Bone marrow (tissue), 2 donors: Measurements from ENCODE around the gene BRSK1.
"Not testable (repeated sequence)": the region's sequence is repeated elsewhere in the genome, so short reads cannot be mapped to it uniquely, and the experiment has no call there.

Experiments
- DNase-seq, 2 donors: peaks; one replicate each; lab custom pipeline; 2025; lab: John Stamatoyannopoulos, UW

Gene BRSK1

DNA sequence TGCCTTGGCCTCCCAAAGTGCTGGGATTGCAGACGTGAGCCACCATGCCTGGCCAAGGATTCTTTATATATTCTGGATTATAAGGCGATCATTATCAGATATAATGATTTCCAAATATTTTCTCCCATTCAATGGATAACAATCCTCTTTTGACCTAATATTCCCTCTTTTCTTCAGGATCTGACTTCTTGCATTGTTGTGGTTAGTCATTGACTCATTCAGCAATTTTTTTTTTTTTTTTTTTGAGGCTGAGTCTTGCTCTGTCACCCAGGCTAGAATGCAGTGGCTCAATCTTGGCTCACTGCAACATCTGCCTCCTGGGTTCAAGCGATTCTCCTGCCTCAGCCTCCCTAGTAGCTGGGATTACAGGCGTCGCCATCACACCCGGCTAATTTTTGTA, 46.0 kb downstream of the BRSK1 start:
- DNase-seq = not testable (repeated sequence)

DNA sequence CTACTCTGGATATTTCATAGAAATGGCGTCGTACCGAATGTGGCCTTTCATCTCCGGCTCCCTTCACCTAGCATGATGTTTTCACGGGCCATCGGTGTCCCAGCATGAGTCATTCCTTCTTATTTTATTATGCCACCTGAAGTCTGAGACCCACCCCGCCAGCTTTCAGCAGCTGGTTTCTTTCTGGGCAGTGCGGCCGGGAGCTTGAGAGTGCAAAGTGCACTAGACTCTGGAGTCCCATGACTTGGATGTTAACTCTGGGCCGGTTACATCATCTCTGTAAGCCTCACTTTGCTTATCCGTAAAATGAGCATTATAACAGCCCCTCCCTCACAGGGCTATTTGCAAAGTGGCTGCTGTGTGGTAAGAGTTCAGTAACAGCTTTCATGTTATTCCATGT, 50.1 kb downstream of the BRSK1 start:
- DNase-seq = no peak

DNA sequence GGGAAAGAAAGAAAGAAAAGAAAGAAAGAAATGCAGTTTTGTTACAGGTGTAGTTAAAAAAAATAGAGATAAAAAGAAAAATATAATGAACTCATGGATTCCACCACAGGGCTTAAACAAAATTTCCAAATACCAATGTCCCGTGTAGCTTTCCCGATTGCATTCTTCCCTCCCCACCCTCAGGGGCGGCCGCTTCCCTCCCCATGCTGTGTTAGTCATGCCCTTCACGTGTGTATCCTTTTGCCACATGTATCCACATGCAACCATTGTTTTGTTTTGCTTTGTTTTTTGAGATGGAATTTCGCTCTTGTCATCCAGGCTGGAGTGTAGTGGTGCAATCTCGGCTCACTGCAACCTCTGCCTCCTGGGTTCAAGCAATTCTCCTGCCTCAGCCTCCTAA, 52.3 kb downstream of the BRSK1 start:
- no peak for DNase-seq

DNA sequence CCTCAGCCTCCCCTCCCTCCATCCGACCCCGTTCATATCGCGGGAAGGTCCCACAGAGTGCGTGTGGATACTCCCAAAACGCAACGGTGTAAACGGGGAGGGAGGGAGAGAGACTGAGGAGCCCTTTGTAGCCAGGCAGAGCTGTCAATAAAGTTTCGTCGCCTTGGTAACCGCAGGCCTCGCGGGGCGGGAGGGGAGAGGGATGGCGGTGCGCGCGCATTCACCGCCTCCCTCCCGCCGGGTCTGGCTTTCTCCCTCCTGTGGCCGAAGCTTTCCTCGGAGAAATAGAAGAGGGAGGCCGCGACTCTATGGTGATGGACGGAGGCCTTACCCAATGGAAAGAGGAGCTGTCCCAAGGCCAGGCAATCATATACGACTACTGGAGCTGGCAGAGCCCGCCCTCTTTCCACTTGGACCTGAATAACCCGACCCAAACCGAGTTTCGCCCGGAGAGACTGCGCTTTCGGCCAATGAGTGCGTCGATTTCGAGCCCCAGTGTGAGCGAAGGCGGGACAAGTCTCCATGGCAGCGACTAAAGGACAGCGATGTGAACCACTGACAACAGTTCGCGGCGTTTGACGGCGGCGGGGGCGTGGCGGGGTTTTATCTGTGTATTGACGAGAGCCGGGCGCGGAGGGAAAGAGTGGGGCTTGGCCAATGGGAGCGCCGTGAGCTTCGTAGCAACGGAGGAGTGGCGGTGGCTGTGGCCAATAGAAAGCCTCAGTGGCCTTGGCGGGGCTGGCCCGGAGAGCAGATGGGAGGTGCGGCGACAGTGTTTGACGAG, 55.5 kb downstream of the BRSK1 start, which contains the start of gene KMT5C:
TSS of gene KMT5C (plus strand) at position 772 of the 784 bp plus-strand sequence. CDS start 2,061 bp downstream, outside the sequence.
- DNase-seq = peak; percentile 97 to 99

DNA sequence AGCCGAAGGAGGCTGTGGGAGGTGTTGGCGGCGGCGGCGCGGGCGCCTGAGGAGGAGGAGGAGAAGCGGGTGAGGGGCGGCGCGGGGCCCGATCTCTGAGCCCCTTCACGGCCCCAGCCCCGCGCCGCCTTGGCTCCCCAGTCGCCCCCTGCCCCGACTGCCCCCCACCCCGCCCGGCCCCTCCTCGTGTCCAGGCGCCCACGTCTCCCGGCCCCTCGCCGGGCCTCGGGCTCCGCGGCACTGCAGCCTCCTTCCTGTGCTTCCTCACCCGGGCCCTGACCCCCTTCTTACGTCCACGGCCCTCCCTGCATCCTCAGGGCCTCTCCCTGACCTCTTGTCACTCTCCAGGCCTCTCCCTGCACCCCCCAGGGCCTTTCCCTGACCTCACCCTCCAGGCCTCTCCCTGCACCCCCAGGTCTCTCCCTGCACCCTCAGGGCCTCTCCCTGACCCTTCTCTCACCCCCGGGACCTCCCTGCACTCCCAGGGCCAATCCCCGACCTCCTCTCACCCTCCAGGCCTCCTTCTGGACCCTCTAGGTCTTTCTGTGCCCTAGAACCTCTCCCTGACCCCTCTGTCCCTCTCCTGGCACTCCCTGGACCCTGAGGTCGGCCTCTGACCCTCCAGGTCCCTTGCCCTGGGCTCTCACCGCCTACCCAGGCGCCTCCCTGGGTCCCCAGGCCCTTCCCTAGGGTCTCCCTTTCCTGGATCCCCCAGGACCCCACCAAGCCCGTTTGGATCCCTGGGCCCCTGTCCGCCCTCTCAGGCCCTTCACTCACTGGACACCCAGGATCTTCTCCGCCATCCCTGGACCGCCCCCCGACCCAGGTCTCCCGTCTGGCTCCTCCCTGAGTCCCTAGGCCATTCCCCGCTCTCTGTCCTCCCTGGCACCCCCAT, 56.3 kb downstream of the BRSK1 start:
- no peak for DNase-seq

DNA sequence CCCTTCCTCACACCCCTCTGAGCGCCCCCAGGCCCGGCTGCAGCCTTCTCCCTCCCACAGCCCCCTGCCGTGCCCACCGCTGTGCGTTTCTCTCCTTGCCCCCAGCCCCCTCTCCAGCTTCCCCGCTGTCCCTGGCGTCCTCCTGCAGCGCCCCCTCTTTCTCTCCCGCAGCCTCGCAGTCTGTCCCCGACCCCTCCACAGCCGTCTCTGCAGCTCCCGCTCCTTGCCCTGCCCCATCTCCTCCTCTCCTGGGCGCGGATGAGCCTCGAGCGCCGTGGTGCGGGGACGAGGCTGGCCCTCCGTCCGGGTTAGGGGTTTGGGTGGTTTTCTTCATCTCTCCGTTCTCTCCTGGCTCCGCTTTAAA, 57.0 kb downstream of the BRSK1 start:
- no peak for DNase-seq

DNA sequence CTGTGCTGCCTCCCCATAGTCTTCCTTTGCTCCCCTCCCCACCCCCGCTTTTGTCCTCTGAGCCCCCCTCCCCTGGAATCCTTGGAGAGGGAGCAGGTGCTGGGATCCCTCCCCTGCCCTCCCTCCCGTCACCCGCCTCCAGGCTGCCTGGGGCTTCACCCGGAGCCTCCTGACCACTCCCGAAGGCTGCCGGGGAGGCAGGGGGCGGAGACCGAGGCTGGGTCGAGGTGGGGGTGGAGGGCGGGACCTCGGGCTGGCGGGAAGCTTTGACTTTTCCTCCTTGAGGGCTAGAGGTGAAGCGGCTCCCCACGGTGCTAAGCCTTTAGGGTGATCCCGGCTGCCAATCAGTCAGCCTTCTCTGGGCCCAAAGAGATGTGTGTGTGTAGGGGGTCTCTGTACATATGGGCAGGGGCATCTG, 57.4 kb downstream of the BRSK1 start:
- DNase-seq = no peak

DNA sequence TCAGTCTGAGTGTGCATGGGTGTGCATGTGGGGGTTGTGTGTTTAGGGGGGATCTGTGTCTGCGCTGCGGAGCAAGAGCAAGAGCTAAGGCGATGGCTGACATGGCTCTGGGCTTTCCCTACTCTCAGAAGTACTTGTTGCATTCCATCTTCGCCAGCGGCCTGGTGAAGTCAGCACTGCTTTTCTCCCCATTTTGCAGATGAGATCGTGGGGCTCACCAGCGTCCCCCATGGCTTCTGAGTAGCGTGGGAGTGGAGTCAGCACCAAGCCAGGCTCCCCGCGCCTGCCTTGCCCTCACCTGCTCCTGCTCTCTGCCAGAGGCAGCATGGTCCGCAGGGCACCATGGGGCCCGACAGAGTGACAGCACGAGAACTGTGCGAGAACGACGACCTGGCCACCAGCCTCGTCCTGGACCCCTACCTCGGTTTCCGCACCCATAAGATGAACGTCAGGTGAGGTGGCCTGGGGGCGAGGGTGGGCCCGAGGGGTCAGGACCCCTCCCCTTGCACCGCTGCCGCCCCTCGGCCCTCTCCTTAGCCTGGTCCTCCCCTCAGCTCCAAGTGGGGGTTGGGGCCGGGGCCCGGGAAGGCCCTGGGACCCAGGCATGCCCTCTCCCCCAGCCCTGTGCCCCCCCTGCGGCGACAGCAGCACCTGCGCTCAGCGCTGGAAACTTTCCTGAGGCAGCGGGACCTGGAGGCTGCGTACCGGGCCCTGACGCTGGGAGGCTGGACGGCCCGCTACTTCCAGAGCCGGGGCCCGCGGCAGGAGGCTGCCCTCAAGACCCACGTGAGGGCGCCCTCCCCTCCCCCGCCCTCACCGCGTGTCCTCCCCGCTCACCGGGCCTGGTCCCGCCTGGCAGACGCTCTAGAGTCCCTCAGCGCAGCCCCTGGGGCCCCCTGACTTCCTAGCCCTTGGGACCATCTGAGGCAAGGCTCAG, 58.1 kb downstream of the BRSK1 start:
- no peak for DNase-seq

DNA sequence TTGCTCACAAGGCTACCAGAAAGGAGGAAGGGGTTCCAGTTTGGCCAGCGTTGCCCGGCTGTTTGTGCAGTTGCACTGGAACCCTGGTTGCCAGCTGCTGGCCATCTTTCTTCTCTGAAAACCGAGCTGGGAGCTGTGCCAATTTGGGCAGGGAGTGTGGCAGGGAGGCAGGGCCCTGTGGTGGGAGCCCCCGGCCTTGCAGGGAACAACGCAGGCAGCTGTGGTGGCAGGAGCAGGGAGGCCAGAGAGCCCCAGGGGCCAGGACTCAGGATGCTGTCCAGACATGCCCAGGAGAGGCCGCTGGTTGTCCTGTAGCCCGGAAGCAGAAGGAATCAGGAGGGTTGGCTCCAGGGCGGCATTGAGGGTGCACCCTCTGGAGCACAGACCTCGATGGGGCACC, 60.6 kb downstream of the BRSK1 start:
- DNase-seq = no peak

DNA sequence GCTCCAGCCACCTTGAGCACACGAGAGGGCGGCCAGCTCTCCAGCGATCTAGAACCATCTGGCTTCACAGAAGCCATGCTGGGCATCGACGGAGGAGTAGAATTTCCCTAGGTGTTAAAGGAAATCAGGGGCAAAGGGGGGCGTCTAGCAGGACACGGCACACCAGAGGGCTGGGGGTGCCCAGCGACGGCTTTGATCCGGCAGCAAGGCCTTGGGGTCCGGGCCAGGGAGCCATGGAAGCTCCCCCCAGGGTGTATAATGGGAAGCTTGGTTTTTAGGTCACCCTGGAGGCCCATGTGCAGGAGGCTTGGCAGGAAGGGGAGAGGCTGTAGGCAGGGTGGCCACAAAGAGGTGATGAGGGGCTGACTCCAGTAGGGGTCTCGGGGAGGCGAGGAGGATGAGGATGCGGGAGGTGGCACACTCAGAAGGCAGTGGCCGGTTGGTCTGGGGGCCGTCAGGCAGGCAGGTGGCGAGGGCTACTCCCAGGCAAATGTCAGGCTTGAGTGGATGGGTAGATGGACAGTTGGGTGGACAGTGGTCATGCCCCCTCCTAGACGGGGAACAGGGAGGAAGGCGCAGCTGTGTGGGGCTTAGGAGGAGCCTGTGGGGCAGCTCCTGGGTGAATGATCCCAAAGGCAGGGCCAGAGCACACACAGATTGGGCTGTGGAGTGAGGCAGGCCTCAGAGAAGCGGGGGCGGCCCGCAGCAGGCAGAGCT, 61.5 kb downstream of the BRSK1 start:
- no peak for DNase-seq

DNA sequence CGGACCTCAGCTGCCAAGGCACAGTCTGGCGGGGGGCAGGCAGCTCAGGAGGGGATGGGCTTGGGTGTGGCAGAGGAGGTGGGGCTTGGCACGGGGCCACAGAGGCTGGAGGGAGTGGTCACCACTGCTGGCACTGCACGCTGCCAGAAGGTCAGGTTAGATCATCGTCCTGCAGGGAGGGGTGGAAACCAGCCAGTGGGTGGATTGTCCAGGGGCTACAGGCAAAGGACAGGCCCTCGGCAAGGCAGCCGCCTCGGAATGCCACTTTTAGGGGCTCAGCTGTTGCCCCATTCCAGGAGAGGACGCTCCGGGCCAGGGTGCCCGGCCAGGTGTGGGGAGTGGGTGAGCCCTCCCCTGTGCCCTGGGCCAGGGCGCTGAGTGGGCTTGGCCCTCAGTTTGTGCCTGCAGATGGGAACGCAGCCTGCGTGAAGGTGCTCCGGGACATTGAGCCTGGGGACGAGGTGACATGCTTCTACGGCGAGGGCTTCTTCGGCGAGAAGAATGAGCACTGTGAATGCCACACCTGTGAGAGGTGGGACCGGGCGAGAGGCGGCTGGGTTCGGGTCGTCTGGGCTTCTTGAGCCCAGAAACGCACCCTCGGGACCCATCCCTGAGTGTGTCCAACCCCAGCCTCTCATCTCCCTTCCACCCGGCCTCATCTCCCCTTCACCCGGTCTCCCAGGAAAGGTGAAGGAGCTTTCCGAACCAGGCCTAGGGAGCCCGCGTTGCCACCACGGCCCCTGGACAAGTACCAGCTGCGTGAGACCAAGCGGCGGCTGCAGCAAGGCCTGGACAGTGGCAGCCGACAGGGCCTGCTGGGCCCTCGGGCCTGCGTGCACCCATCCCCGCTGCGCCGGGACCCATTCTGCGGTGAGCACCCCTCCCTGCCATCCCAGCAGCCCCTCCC, 62.3 kb downstream of the BRSK1 start:
- DNase-seq = no peak

DNA sequence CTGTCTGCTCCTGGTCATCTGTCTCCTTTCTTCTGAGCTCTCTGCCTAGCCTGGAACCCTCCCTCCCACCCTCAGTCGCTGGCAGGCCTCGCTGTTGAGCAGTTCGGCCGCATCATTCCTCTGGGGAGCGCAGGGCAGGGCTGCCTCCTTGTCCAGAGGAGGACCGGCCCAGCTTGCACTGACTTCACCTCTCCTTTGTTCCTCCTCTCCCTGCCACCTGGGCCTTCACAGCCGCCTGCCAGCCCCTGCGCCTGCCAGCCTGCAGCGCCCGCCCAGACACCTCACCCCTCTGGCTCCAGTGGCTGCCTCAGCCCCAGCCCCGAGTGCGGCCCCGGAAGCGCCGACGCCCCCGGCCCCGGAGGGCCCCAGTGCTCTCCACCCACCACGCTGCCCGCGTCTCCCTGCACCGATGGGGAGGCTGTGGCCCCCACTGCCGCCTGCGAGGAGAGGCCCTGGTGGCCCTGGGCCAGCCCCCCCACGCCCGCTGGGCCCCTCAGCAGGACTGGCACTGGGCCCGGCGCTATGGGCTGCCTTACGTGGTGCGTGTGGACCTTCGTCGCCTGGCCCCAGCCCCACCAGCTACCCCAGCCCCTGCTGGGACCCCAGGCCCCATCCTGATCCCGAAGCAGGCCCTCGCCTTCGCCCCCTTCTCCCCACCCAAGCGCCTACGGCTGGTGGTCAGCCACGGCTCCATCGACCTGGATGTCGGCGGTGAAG, 63.1 kb downstream of the BRSK1 start:
- no peak for DNase-seq

DNA sequence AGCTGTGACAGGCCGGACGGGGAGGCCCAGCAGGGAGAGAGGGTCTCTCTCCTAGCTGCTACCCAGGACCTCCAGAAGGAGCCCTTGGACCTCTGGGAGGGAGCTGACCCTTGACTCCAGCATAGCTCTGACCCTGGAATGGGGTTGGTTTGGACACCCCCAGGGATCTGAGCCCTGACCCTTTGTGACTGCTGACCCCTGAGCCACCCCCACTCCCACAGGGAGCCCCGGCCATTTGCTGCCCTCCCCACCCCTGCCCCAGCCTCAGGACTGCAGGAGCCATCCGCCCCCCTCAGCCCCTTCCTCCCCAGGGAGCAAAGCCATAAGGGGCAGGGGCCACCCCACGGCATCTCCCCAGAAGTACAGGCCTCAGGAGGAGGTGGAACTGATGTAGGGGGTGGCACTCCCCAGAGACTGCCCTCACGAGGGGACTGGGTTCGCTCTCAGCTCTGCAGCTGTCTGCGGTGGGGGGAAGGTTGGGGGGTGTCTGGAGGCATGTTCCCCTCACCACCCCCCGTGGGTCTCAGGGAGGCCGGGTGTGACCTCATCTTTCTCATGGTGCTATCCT, 63.7 kb downstream of the BRSK1 start:
- no peak for DNase-seq

DNA sequence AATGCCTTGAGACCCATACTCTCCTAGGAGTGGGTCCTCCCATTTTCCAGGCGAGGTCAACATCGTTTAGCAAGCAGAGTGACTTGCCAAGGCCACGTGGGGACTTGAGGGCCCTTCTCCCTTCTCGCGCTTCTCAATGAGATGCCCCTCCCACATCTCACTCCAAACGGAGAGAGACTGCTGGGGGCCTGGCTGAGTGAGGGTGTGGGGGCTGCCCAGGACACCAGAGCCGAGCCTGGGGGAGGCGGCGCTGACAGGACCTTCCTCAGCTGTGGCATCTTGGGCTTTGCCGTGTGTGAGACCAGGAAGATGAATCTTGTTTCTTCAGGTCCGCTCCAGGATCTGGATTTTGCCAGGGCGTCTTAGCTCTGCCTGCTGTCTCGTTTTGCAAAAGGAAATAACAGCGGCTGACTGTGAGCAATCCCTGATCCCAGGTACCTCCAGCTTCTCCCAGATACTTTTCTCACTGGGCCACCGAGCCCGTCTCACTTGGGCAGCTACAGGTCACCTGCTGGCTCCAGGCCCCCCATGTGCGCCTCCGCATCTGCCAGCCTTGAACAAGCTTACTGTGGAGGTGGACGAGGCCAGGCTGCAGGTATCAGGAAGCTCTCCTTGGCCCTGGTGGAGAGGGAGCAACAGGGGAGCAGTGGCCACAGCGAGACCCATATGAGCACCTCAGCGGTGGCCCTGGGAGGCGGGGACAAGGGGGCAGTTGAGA, 64.7 kb downstream of the BRSK1 start:
- DNase-seq = no peak

DNA sequence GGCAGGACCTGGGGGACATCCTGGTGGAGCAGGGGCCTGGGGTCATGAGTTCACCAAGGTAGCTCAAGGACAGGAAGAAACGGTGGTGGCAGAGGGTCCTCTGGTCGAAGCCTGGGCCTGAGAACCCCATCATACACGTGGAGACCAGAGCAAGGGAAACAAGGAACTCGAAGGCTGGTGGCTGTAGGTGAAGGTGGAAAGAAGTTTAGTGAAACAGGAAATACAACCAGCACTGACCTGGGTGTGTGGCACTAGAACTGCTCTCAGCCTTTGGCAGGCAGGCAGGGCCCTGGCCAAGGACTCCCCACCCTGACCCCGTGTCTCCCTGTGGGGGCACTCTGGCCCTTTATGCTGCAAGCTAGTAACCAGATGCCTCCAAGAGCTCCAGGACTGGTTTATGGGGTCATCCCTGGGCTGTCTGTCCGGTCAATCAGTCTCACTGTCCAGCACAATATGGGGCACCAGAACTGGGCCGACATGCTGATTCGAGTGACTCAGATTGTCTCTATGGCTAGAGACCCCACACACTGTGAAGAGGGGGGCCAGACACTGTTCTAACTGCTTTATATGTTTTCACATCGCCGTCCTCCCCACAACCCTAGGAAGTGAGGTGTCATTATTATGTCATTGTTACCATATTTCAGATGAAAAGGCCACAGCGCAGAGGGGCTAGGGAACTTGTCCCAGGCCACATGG, 67.0 kb downstream of the BRSK1 start:
- DNase-seq = no peak

DNA sequence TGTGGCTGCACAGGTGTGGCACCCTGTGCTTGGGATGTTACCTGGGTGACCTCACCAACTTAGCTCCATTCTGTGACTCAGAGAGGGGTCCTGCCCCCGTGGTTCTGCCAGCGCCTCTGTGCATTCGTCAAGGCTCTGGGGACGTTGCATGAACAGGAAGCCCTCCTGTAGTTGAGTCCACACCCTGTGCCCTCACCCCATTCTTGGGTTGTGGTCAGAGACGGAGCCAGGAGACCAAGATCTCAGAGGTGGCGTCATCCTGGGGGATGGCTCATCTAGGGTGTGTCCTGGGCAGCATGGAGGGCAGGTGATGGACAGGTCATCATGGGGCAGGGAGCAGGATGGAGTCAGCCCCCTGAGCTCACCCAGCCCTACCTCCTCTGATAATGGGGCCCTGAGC, 68.2 kb downstream of the BRSK1 start:
- DNase-seq = no peak

DNA sequence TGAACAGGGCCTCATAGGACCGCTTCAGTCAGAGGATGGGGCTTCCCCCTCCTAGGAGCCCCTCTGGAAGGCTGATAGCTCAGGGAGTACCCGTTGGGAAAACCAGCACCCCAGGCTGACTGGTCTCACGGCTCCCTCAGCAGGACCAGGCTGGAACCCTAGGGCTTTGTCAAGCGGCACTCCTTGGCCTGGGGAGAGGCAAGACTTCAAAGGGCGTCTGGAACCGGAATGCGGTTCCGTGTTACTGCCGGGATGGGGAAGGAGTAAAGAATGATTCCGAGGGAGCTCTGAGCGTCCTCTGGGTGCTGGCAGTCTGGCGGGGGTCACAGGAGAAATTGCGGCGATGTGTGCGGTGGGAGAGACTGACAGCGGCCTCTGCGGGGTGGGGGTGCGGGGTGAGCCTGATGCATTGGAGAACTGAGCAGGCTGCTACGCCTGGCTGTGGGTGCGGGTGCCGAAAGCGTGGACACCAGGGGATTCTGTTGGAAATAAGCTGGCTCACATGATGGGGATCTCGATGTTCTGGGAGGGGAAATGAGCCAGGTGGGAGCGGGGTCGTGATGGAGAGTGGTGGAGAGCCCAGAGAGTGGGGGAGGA, 68.8 kb downstream of the BRSK1 start:
- no peak for DNase-seq

DNA sequence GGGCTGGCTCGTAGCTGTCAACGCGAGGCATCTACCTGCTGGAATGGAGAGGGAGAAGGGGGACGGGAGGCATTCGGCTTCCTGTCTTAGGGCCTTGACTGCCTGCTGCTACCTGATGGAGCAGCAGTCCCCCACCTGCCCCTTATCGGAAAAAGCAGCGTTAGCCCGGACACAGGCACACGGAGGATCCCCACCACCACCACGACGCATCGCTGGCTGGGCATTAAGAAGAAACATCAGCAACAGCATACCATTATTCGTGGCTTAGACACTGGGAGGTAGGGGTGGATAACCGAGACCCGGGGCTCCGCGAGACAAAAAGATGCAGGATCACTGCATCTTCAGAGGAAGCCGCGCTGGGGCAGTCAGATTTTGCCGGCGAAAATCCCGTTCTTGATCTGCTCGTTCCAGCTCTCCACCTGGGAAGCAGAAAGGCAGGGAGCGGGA, 69.6 kb downstream of the BRSK1 start:
- no peak for DNase-seq
